Myocyte (in vitro differentiated cells): ENCODE results near the gene NDFIP2. TPM values are rescaled to one million over a fixed set of nuclear protein-coding genes. Genes with fewer than 3 reads are reported as not detected.

Experiments
- DNase-seq: peaks from one replicate; pipeline ENCODE4 v3.0.0-alpha.2; 2012; ENCODE audit warnings: low read depth
- total RNA-seq: library from RNA; depleted of rRNA; stranded (reverse); fragments of >200 nt; gene quantifications from 2 replicates; pipeline ENCODE4 v1.2.3, GENCODE V29; 2014

The NDFIP2 gene
- total RNA-seq, 1 donor from 2014 or later = 36.7 TPM

- no peak for DNase-seq
Measured at GRCh38 chr13:79458436-79458835, 22.5 kb upstream of the NDFIP2 start.

DNA sequence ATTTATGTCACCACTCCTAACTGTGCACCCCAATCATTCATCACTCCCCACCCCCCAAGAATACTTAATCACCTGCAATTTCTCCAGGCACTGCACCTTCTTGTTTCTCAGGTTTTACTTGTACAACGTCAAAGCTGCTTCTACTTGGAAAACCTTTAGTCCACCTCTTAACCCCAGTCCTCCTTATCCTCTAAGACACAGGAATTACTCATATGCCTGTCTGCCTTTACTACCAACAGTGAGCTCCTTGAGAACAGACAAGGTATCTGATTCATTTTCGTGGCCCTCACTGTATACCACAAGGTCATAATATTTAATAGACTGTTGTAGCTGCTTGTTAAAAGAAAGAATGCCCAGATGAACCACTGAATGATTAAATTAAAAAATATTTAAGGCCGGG is 21.0 kb upstream of the NDFIP2 start:
- no peak for DNase-seq

GRCh38 chr13:79462895-79463294 is 18.1 kb upstream of the NDFIP2 start:
- DNase-seq = peak; percentile 12

DNA sequence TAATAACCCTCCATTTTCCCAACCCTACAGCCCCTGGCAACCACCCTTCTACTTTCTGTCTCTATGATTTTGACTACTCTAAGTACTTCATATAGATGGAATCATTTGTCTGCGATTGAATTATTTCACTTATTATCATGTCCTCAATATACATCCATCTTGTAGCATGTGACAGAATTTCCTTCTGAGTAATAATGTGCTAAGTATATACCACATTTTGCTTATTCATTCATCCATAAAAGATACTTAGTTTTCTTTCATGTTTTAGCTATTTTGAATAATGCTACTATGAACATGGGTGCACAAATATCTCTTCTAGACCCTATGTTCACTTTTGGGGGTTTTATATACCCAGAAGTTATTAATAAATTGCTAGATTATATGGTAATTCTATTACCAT is 17.4 kb upstream of the NDFIP2 start:
- DNase-seq = no peak

- no peak for DNase-seq
Measured at GRCh38 chr13:79466872-79467271, 14.1 kb upstream of the NDFIP2 start.

GRCh38 chr13:79468402-79468801 is 12.6 kb upstream of the NDFIP2 start:
- no peak for DNase-seq

- DNase-seq = no peak
Measured at GRCh38 chr13:79468819-79469218, 12.1 kb upstream of the NDFIP2 start.

GRCh38 chr13:79469608-79470007 is 11.3 kb upstream of the NDFIP2 start:
- no peak for DNase-seq

DNA sequence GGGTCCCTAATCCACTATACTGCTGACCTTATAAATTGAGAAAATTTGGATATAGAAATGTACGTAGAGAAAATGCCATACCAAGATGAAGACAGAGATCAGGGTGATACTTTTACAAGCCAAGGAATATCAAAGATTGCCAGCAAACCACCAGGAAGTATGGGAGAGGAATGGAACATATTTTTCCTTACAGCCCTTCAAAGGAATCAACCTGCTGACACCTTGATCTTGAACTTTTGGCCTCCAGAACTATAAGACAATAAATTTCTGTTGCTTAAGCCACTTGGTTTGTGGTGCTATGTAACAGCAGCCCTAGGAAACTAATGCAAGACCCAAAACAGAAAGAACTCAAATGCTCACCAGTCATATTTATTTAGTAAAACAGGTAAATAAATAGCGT is 10.3 kb upstream of the NDFIP2 start:
- no peak for DNase-seq

DNA sequence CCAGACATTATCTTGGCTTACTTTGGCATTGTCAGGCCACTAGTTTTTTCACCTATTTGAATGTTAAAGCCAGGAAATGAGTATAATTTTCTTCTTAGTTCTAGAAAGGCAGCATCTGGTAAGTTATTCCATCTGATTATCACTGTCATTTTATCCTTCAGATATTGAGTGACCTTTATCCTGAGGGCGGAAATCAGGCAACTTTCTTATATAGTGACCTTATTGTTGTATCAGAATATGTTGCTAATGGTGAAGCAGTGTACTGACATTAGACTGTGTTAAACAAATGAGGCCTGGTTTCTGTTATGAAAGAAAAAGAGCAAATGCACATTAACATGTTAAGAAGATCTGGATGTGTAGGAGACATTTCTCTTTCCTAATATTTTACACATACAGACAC is 5.4 kb upstream of the NDFIP2 start:
- no peak for DNase-seq

GRCh38 chr13:79477968-79478367 is 3.0 kb upstream of the NDFIP2 start:
- peak; percentile 9 for DNase-seq

DNA sequence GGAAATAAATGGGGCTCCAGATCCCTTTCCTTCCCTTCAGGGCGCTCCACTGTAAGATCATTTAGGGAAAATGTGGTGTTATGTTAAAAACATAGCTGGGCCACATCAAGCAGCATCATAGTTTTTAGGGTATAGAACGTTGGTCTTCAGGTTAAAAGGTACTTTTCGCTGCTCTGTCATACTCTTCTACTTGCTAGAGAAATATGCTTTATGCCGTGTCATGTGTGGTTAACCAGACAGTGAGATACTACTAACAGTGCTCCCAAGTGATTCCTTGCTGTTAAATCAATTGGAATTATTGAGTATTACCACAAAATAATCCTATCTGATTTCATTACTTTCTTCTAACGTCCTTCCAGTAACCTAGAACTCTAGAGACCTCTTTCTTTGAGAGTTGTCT is 1.1 kb upstream of the NDFIP2 start:
- DNase-seq = no peak

- no peak for DNase-seq
Measured at GRCh38 chr13:79481685-79482052, 714 bp downstream of the NDFIP2 start.

DNA sequence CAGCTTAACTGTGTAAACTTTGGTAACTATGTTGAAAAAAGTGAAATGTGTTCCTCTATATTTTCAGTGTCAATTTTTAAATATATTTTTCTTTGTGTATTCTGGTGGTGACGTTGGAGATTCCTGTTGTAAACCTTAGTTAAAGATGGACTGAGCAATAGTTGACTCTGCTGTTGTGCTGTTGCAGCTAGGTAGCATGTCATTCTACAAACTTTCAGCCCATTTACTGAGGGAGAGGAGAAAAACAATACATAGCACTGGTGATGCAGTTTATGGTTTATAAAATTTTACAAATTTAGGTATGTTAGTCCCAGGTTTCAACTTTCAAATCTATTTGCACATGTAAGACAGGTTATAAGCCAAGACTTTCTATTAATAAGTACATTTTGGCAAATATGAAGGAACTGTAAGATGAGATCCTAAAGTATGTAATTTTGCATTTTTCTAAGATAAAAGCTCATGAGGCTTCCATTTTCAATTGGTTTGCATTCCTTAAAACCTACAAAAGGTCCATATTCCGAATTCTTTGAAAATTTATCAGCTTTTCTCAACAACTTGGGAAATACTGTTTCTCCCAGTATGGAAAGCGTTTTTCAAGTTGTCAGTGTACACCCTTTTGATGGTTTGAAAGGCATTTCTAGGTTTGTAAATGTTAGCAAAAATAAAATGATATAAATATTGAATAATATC is 1.5 kb downstream of the NDFIP2 start:
- no peak for DNase-seq

GRCh38 chr13:79483086-79483706 is 2.2 kb downstream of the NDFIP2 start:
- peak; percentile 13 for DNase-seq

DNA sequence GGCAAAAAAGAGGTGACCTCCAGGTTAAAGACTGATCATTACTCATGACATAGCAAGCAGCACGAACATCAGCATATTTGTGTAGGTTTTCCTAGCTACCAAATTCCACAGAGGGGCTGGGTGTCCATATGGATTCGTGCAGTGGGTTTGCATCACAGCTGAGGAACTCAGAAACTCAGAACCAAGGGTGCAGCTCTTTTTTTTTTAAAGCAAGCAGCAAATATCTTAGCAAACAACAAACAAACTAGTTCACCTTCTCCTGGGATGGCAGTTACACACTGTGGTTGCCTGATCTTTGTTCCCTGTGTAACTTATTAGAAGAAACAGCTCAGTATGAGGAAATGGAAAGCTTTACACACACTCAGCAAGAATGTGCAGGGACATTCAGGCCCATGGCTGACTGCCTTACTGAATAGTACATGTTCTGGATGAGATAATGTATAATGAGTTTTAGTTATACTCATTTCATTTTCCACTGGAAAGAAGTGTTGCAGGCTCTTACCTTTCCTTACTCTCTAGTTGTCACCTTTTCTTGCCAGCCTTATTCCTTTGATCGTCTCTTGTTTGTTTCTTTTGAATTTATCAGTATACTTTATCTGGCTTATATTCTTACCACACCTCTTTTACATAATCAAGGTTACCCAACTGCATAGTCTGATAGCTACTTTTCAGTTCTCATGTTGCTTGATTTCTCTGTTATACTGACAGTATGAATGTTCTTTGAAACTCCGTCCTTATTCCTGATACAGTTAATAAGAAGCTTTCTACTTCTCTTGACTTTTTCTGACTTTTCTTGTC is 4.3 kb downstream of the NDFIP2 start:
- DNase-seq = peak; percentile 16

- no peak for DNase-seq
Measured at GRCh38 chr13:79486433-79487188, 5.7 kb downstream of the NDFIP2 start.

GRCh38 chr13:79490326-79490725 is 9.4 kb downstream of the NDFIP2 start:
- no peak for DNase-seq

GRCh38 chr13:79490824-79491223 is 9.9 kb downstream of the NDFIP2 start:
- DNase-seq = no peak

- DNase-seq = peak; percentile 38
Measured at GRCh38 chr13:79491715-79492114, 10.8 kb downstream of the NDFIP2 start.

DNA sequence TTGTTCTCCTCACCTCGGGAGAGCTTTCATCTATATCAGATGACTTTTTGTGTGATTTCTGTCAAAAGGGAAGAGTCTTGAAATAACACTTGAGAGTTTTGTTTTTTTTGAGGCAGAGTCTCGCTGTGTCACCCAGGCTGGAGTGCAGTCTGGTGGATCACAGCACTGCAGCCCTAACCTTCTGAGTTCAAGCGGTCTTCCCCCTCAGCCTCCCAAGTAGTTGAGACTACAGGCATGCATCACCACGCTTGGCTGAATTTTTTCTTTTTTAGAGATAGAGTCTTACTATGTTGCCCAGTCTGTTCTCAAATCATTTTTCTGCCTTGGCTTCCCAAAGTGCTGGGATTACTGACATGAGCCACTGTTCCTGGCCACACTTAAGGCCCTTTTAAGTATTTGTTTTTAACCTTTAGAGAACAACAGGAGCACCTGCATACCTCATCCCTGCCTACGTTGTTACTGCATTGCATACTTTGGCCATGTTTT is 11.4 kb downstream of the NDFIP2 start:
- peak; percentile 12 for DNase-seq
